GM19239 (cell line): Measurements from ENCODE around the gene SCFD1.
"Not testable (repeated sequence)": the region's sequence is repeated elsewhere in the genome, so short reads cannot be mapped to it uniquely, and the experiment has no call there.

Experiments used
- DNase-seq: peaks from one replicate; pipeline ENCODE4 v3.0.0; 2011; ENCODE audit warnings: low spot score; ENCODE audit not compliant: insufficient read length
- FAIRE-seq: peaks from 2 replicates; lab custom pipeline; 2011; peaks lifted over from hg19 to GRCh38; lab: Jason Lieb, UNC

SCFD1 gene

GRCh38 chr14:30621940-30622830, at the start of gene SCFD1:
SCFD1 (plus strand) TSS chr14:30622319; CDS start chr14:30622339, 20 bp downstream.
- DNase-seq (peak; percentile 57), FAIRE-seq (peak; percentile 91)

- no peak for FAIRE-seq
- DNase-seq: no peak
These were observed 49.3 kb upstream of the SCFD1 start for GRCh38 chr14:30572771-30573170.

GRCh38 chr14:30573226-30573814, 48.8 kb upstream of the SCFD1 start:
- FAIRE-seq: no peak
- no peak for DNase-seq

GRCh38 chr14:30573966-30574365, 48.2 kb upstream of the SCFD1 start:
- DNase-seq (no peak), FAIRE-seq (peak; percentile 8)

- FAIRE-seq: not testable (repeated sequence)
These were observed 47.3 kb upstream of the SCFD1 start for GRCh38 chr14:30574777-30575176.

DNA sequence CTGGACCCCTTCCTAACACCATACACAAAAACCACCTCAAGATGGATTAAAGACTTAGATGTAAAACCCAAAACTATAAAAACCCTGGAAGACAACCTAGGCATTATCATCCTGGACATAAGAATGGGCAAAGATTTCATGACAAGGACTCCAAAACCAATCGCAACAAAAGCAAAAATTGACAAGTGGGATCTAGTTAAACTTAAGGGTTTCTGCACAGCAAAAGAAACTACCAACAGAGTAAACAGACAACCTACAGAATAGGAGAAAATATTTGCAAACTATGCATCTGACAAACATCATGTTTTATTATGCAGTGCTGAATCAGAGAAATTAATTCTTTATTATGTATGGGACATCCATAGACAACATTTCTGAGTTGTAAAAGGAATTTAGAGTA, 45.8 kb upstream of the SCFD1 start:
- DNase-seq, FAIRE-seq: not testable (repeated sequence)

More at GRCh38 chr14:30574777-30575176, 47.3 kb upstream of the SCFD1 start:
- DNase-seq: not testable (repeated sequence)

DNA sequence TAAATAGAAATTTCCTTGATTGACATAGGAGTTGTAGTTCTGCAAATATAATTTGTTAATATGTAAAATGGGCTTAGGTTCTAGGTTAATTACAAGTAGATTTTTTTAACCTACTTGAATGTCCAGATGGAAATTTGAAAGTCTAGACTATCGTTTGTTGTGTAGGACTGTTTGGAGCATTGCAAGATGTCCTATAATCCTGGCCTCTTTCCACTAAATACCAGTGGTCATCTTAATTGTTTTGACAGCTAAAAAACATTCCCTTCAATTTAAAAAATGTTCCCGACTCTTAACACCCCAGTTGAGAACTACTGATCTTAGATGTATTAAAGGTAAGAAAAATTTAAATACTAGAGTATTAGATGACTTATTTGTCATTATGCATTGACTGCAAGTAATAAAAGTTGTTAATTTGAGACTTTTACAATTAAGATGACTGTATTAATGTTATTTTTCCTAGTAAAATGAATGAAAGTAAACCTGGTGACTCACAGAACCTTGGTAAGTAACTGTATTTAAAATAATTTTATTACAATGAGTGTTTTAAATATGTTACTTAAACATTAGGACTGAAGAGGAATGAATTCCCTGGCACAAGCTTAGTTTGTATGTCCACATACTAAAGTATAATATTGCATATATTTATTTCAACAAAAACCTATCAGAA, 41.4 kb upstream of the SCFD1 start:
- FAIRE-seq: no peak
- DNase-seq: no peak

- FAIRE-seq (no peak), DNase-seq (no peak)
These were observed 40.9 kb upstream of the SCFD1 start for GRCh38 chr14:30581283-30581625.

DNA sequence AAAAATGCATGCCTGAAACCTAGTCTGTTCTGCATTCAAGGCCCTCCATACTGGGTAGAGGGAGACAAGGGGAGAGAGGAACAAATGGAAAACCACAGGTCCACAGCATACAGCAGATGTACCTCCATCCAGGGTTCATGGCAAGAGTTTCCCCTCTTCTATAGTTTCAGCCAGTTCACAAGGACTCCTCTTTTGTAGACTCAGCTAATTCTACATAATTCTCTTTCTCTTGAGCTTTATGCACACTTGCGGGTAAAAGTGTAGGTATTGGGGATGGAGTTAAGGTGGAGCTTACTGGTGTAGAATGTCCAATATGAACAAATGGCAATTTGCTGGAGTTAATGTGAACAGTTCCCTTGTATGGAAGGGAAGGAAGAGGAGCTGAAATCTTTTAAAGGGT, 39.7 kb upstream of the SCFD1 start:
- no peak for DNase-seq

GRCh38 chr14:30584058-30584630, 38.0 kb upstream of the SCFD1 start:
- DNase-seq: no peak
- peak; percentile 26 for FAIRE-seq

More for the DNA sequence above, 39.7 kb upstream of the SCFD1 start:
- FAIRE-seq: no peak

- DNase-seq (no peak), FAIRE-seq (no peak)
These were observed 36.9 kb upstream of the SCFD1 start for GRCh38 chr14:30585204-30585603.

GRCh38 chr14:30587141-30587540, 35.0 kb upstream of the SCFD1 start:
- DNase-seq: no peak
- no peak for FAIRE-seq

DNA sequence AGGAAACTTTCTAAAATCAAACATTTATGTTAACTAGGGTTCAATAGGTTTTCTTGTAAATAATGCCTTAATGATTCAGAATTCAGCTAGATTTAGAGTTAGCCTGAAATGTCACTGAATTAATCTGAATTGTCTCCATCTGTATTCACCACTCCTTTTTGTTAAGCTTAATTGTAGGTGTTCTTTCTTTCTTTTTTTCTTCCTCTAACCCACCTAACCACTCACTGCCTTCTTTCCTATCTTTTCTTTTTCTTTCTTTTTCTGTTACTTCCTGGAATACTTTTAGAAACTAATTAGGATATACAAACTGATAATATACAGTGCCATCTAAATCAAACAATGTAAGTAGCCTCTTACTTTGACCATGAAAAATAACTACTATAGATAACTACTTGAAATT, 33.2 kb upstream of the SCFD1 start:
- no peak for FAIRE-seq
- no peak for DNase-seq

GRCh38 chr14:30596935-30597334, 25.2 kb upstream of the SCFD1 start:
- FAIRE-seq: no peak
- DNase-seq: no peak

DNA sequence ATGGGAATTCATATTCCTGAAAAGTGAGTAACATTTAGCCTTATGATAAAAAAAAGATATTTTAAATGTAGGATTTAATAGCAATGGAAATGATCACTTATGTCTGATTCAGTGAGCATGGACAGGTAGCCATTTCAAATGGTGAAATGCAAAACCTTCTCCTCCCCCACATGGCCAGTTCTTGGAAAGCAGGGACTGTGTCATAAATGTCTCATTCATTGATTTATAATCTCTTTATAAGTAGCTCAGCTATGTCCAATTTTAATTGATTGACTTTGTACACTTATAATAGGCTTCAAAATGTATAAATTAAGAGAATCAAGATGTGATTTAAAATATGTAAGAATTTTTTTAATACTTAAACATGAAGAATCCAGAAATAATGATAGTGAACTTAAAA, 24.6 kb upstream of the SCFD1 start:
- DNase-seq: no peak
- no peak for FAIRE-seq

- no peak for DNase-seq
- FAIRE-seq: no peak
These were observed 20.9 kb upstream of the SCFD1 start for GRCh38 chr14:30600922-30601918.

DNA sequence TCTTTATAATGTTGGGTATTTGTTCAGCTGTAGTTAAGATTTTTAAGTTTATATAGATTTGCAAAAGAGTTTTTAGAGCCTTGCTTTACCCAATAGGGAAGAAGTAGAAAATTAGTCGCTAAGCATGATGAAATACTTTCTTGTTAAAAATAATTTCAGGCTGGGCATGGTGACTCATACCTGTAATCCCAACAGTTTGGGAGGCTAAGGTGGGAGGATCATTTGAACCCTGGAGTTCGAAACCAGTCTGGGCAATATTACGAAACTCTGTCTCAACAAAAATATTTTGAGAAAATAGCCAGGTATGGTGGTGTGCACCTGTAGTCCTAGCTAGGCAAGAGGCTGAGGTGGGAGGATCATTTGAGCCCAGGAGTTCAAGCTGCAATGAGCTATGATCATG, 18.7 kb upstream of the SCFD1 start:
- FAIRE-seq (no peak), DNase-seq (no peak)

DNA sequence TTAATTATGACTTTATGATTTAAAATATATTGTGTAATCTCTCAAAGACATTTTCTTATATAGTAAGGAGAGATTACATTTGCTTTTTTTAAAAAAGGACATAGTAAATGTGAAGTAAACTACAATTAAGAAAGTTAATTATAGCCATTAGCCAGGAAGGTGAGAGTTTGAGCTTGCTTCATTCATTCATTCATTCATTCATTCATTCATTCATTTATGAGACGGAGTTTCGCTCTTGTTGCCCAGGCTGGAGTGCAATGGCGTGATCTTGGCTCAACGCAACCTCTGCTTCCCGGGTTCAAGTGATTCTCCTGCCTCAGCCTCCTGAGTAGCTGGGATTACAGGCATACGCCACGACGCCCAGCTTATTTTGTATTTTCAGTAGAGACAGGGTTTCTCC, 17.4 kb upstream of the SCFD1 start:
- FAIRE-seq, DNase-seq: not testable (repeated sequence)

DNA sequence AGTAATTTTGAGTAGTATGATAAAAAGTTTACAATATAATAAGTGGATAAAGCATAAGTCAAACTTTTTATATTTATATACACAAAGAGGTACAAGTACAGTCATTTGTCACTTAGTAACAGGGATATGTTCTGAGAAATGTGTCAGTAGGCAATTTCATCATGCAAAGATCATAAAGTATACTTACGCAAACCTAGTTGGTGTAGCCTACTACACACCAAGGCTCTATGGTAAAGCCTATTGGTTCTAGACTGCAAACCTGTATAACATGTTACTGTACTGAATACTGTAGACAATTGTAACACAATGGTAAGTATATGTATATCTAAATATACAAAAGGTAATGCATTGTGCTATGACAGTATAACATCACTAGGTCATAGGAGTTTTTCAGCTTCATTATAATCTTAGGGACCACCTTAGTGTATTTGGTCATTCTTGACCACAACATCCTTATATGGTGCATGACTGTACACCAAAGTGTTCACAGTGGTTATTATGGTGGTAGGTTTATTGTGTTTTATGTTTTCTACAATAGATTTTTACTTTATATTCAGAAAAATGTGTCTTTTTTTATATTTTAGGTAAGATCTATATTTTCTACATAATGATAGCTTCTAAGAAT, 14.9 kb upstream of the SCFD1 start:
- FAIRE-seq (no peak), DNase-seq (no peak)
